ENCODE measurements around the gene RALGAPA1.

- TF ChIP-seq CTCF (optimal IDR thresholded peaks at IDR 0.05 in 1 of 3, IDR thresholded peaks at IDR 0.05 in 1 of 3, conservative IDR thresholded peaks at IDR 0.05 in 1 of 3; ENCODE audit: extremely low read depth in 1 of 3, insufficient read depth in 2 of 3, low read length in 3 of 3) = no peak
- no peak for TF ChIP-seq EZH2 (IDR thresholded peaks at IDR 0.05; ENCODE audit: low read length)
Observed at GRCh38 chr14:35632271-35632670, 176.8 kb downstream of the RALGAPA1 start.
